SK-N-SH treated with all-trans-retinoic acid at 6 μM for 48 hours (cell line): Measurements from ENCODE around the gene SLC16A10.

ENCODE experiments used
- ARNTL ChIP-seq: fragments of 450-650 bp; formaldehyde crosslinking; IDR thresholded peaks from 2 replicates; pipeline ENCODE4 v1.5.0; 2020; ENCODE audit warnings: low read depth, mild to moderate bottlenecking, moderate library complexity, borderline replicate concordance
- CREB5 ChIP-seq: fragments of 250-450 bp; sonication (Bioruptor Pico); IDR thresholded peaks from 2 replicates; pipeline ENCODE4 v1.5.1; 2020; ENCODE audit warnings: low read depth, mild to moderate bottlenecking, moderate library complexity
- CSDC2 ChIP-seq: fragments of 250-450 bp; sonication (Bioruptor Pico); IDR thresholded peaks from 2 replicates; pipeline ENCODE4 v1.5.0; 2020; ENCODE audit warnings: mild to moderate bottlenecking, moderate library complexity
- ESRRG ChIP-seq: fragments of 250-450 bp; sonication (Bioruptor Pico); IDR thresholded peaks from 2 replicates; pipeline ENCODE4 v1.6.1; 2021; ENCODE audit warnings: mild to moderate bottlenecking
- PATZ1 ChIP-seq: fragments of 250-450 bp; sonication (Bioruptor Pico); IDR thresholded peaks from 2 replicates; pipeline ENCODE4 v1.8.0; 2020; ENCODE audit warnings: mild to moderate bottlenecking, moderate library complexity, borderline replicate concordance
- POU6F1 ChIP-seq: fragments of 250-450 bp; sonication (Bioruptor Pico); IDR thresholded peaks from 2 replicates; pipeline ENCODE4 v1.8.0; 2021; ENCODE audit warnings: low read depth, mild to moderate bottlenecking, moderate library complexity, borderline replicate concordance
- SNAI2 ChIP-seq: fragments of 250-450 bp; sonication (Bioruptor Pico); IDR thresholded peaks from 2 replicates; pipeline ENCODE4 v1.5.0; 2020; ENCODE audit warnings: mild to moderate bottlenecking, moderate library complexity
- ZNF565 ChIP-seq: fragments of 450-650 bp; formaldehyde crosslinking; conservative IDR thresholded peaks from 2 replicates; pipeline ENCODE4 v1.5.0; 2020; ENCODE audit warnings: low read depth, mild to moderate bottlenecking, moderate library complexity

DNA sequence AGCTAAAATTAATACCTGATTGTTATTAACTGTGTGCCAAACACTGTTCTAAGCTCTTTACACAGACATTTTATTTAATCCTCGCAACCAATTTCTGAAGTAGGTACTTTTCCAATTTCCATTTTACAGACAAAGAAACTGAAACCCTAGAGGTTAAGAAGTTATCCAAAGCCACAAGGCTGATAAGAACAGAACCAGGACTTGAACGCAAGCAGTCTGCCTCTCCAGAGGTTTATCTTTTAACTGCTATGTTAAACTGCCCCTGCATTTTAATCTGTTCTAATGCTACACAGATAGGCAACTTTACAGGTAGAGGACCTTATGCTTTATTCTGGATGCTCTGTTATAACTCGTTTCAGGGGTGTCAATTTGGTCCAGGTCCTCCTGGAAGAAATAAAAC, 118.2 kb downstream of the SLC16A10 start:
- TF ChIP-seq PATZ1: no peak
- no peak for TF ChIP-seq ESRRG (CRISPR knock-in tag)
- TF ChIP-seq ZNF565 (CRISPR knock-in tag): no peak
- TF ChIP-seq SNAI2 (CRISPR knock-in tag): no peak
- no peak for TF ChIP-seq CREB5 (CRISPR knock-in tag)
- TF ChIP-seq ARNTL: no peak
- TF ChIP-seq POU6F1 (CRISPR knock-in tag): no peak
- no peak for TF ChIP-seq CSDC2
